HepG2 (cell line): ENCODE results near the gene CCL17. TPM values are rescaled to one million over a fixed set of nuclear protein-coding genes. Genes with fewer than 3 reads are reported as not detected.

Experiments
- AHR ChIP-seq: IDR thresholded peaks from 2 replicates; pipeline ENCODE4 v1.6.1; 2018; ENCODE audit warnings: missing genetic modification reagents, missing compliant biosample characterization
- ATF5 ChIP-seq: sonication (generic); formaldehyde crosslinking; IDR thresholded peaks from 2 replicates; pipeline ENCODE4 v1.4.0; 2020; ENCODE audit warnings: mild to moderate bottlenecking, low read depth, missing genetic modification reagents
- FOXK2 ChIP-seq: fragments of 450-650 bp; IDR thresholded peaks from 2 replicates; pipeline ENCODE4 v1.6.1; 2016
- HNF4A ChIP-seq: sonication (generic); formaldehyde crosslinking; IDR thresholded peaks from 2 replicates; pipeline ENCODE4 v1.4.0; 2020; ENCODE audit warnings: missing genetic modification reagents
- HOXD1 ChIP-seq: sonication (generic); formaldehyde crosslinking; IDR thresholded peaks from 2 replicates; pipeline ENCODE4 v1.5.0; 2020; ENCODE audit warnings: missing genetic modification reagents
- JUNB ChIP-seq: sonication (generic); formaldehyde crosslinking; IDR thresholded peaks from 2 replicates; pipeline ENCODE4 v1.8.0; 2022; ENCODE audit warnings: missing genetic modification reagents, mild to moderate bottlenecking, borderline replicate concordance
- KAT2B ChIP-seq: fragments of 150-350 bp; IDR thresholded peaks from 2 replicates; pipeline ENCODE4 v1.6.1; 2014; ENCODE audit warnings: low read depth, low read length, borderline replicate concordance
- MAX ChIP-seq: IDR thresholded peaks from 2 replicates; pipeline ENCODE4 v1.6.1; 2012; ENCODE audit warnings: inconsistent platforms
- MBNL3 ChIP-seq: fragments of 250-450 bp; sonication (Bioruptor Pico); conservative IDR thresholded peaks from 2 replicates; pipeline ENCODE4 v1.8.0; 2022; ENCODE audit warnings: mild to moderate bottlenecking, inconsistent platforms
- MLXIP ChIP-seq: sonication (generic); formaldehyde crosslinking; IDR thresholded peaks from 2 replicates; pipeline ENCODE4 v1.9.0; 2021; ENCODE audit warnings: missing genetic modification reagents, borderline replicate concordance
- NFE2 ChIP-seq: sonication (generic); formaldehyde crosslinking; IDR thresholded peaks from 2 replicates; pipeline ENCODE4 v1.4.0; 2020; ENCODE audit warnings: missing genetic modification reagents
- RERE ChIP-seq: IDR thresholded peaks from 2 replicates; pipeline ENCODE4 v1.6.1; 2016; ENCODE audit warnings: low read depth, missing genetic modification reagents, missing compliant biosample characterization
- RFXAP ChIP-seq: sonication (generic); formaldehyde crosslinking; IDR thresholded peaks from 2 replicates; pipeline ENCODE4 v1.4.0; 2020; ENCODE audit warnings: missing genetic modification reagents, borderline replicate concordance
- SMARCC2 ChIP-seq: fragments of 450-650 bp; IDR thresholded peaks from 2 replicates; pipeline ENCODE4 v1.6.1; 2017; ENCODE audit warnings: antibody characterized with exemption, mild to moderate bottlenecking
- SNAPC5 ChIP-seq: sonication (generic); formaldehyde crosslinking; IDR thresholded peaks from 2 replicates; pipeline ENCODE4 v1.8.1; 2023; ENCODE audit warnings: mild to moderate bottlenecking, missing genetic modification reagents, borderline replicate concordance
- ZBTB26 ChIP-seq: IDR thresholded peaks from 2 replicates; pipeline ENCODE4 v1.6.1; 2016; ENCODE audit warnings: missing compliant biosample characterization, missing genetic modification reagents, borderline replicate concordance
- ZNF12 ChIP-seq: sonication (generic); formaldehyde crosslinking; IDR thresholded peaks from 2 replicates; pipeline ENCODE4 v1.5.0; 2020; ENCODE audit warnings: missing genetic modification reagents
- ZNF720 ChIP-seq: sonication (generic); formaldehyde crosslinking; IDR thresholded peaks from 2 replicates; pipeline ENCODE4 v1.4.0; 2020; ENCODE audit warnings: missing genetic modification reagents
- ZSCAN21 ChIP-seq: sonication (generic); formaldehyde crosslinking; IDR thresholded peaks from 2 replicates; pipeline ENCODE4 v1.8.0; 2022; ENCODE audit warnings: mild to moderate bottlenecking, missing genetic modification reagents, moderate library complexity, borderline replicate concordance
- polyA plus RNA-seq, 8 experiments: library from polyadenylated mRNA; depleted of rRNA in 3 of 8; stranded (reverse) in 7 of 8; unstranded in 1 of 8; fragments of >200 nt; fragmentation: Illumina TruSeq in 4 of 8; extraction: Trizol in 4 of 8; gene quantifications; 2 replicates each; pipeline versions ENCODE4 v1.2.1 to v1.2.3, GENCODE V29; 2011 to 2016; ENCODE audit warnings: low read depth in 4 of 8, missing spikeins in 1 of 8, mixed read lengths in 1 of 8; ENCODE audit not compliant: insufficient read depth in 1 of 8
- total RNA-seq, 5 experiments: library from RNA; depleted of rRNA; stranded (reverse); fragments of >200 nt; fragmentation: Illumina TruSeq; extraction: Trizol; gene quantifications; 2 replicates each; pipeline ENCODE4 v1.2.3, GENCODE V29; 2016; ENCODE audit warnings: low read depth in 1 of 5

The CCL17 gene
- total and polyA plus RNA-seq, 2 of the 13 experiments (the other 11 are each of a cell fraction or from before 2014, with no cell fraction given), result not detected

- TF ChIP-seq RERE (CRISPR knock-in tag) (peak; percentile 57; the same call in 1 of the 2 replicates), ZNF12 (peak; percentile 55; the same call in 1 of the 2 replicates), HOXD1 (CRISPR knock-in tag) (peak; percentile 82), KAT2B (no peak), RFXAP (CRISPR knock-in tag) (peak; percentile 87; the same call in 1 of the 2 replicates), FOXK2 (no peak), SMARCC2 (no peak), MAX (peak; percentile 94), JUNB (no peak; the same call in 1 of the 2 replicates), AHR (CRISPR knock-in tag) (no peak; the same call in 1 of the 2 replicates), NFE2 (CRISPR knock-in tag) (no peak), SNAPC5 (CRISPR knock-in tag) (peak; percentile 27; the same call in 1 of the 2 replicates), ATF5 (CRISPR knock-in tag) (peak; percentile 85; the same call in 1 of the 2 replicates), MLXIP (CRISPR knock-in tag) (no peak), ZNF720 (CRISPR knock-in tag) (no peak), ZSCAN21 (CRISPR knock-in tag) (no peak), HNF4A (CRISPR knock-in tag) (0 out of 2 replicates have a peak, but pooled peaks have one; percentile 7), MBNL3 (CRISPR knock-in tag) (no peak), ZBTB26 (CRISPR knock-in tag) (peak; percentile 79; the same call in 1 of the 2 replicates)
These were observed 42.8 kb downstream of the CCL17 start, which contains the start of the genes CIAPIN1 and COQ9 (continued) for GRCh38 chr16:57447186-57447962.
